Activated naive CD4-positive, alpha-beta T cell treated with Interleukin-2 at 50 U/mL for 16 hours (primary cell): Measurements from ENCODE around the gene NTRK3.

Experiments
- DNase-seq: peaks from one replicate; pipeline ENCODE4 v3.0.0-alpha.2; 2020

The NTRK3 gene

GRCh38 chr15:88257311-88258092, 963 bp upstream of the NTRK3 start:
- DNase-seq, result no peak

GRCh38 chr15:88255484-88256278, 858 bp downstream of the NTRK3 start:
- DNase-seq, result no peak

GRCh38 chr15:88255087-88255483, 1.5 kb downstream of the NTRK3 start:
- DNase-seq, result no peak

- no peak for DNase-seq
These were observed 4.1 kb downstream of the NTRK3 start for GRCh38 chr15:88252441-88252840.

- no peak for DNase-seq
These were observed 5.7 kb downstream of the NTRK3 start for GRCh38 chr15:88250826-88251225.

GRCh38 chr15:88249220-88249619, 7.3 kb downstream of the NTRK3 start:
- no peak for DNase-seq

- DNase-seq, result no peak
These were observed 8.6 kb downstream of the NTRK3 start for GRCh38 chr15:88247914-88248313.

- peak; percentile 73 for DNase-seq
These were observed 9.7 kb downstream of the NTRK3 start for GRCh38 chr15:88246666-88247446.

GRCh38 chr15:88246081-88246480, 10.5 kb downstream of the NTRK3 start:
- DNase-seq, result no peak

GRCh38 chr15:88243895-88244787, 12.4 kb downstream of the NTRK3 start:
- no peak for DNase-seq

- no peak for DNase-seq
These were observed 13.7 kb downstream of the NTRK3 start for GRCh38 chr15:88242586-88243555.

GRCh38 chr15:88241461-88241860, 15.1 kb downstream of the NTRK3 start:
- DNase-seq, result no peak

- DNase-seq, result no peak
These were observed 15.5 kb downstream of the NTRK3 start for GRCh38 chr15:88241060-88241459.

GRCh38 chr15:88239594-88239993, 16.9 kb downstream of the NTRK3 start:
- no peak for DNase-seq

- DNase-seq, result no peak
These were observed 17.7 kb downstream of the NTRK3 start for GRCh38 chr15:88238618-88239430.

- DNase-seq, result no peak
These were observed 21.8 kb downstream of the NTRK3 start for GRCh38 chr15:88234711-88235110.

GRCh38 chr15:88233921-88234320, 22.6 kb downstream of the NTRK3 start:
- DNase-seq, result no peak

GRCh38 chr15:88232771-88233201, 23.8 kb downstream of the NTRK3 start:
- DNase-seq, result no peak

GRCh38 chr15:88231909-88232644, 24.5 kb downstream of the NTRK3 start:
- DNase-seq, result no peak
